HepG2 (cell line): ENCODE measurements around the gene FIBP. TPM values are rescaled to one million over a fixed set of nuclear protein-coding genes. Genes with fewer than 3 reads are reported as not detected.

Experiments
- ATF1 ChIP-seq: IDR thresholded peaks from 2 replicates; pipeline ENCODE4 v1.6.1; 2016; ENCODE audit warnings: mild to moderate bottlenecking, control low read depth
- CEBPB ChIP-seq: IDR thresholded peaks from 2 replicates; pipeline ENCODE4 v1.6.1; 2011; ENCODE audit warnings: low read depth, low read length, improper control_type of control experiment, borderline replicate concordance
- DMAP1 ChIP-seq: IDR thresholded peaks from 2 replicates; pipeline ENCODE4 v1.6.1; 2016
- ELF3 ChIP-seq: IDR thresholded peaks from 2 replicates; pipeline ENCODE4 v1.6.1; 2016; ENCODE audit warnings: missing genetic modification reagents, missing compliant biosample characterization
- MAFG ChIP-seq: sonication (generic); formaldehyde crosslinking; IDR thresholded peaks from 2 replicates; pipeline ENCODE4 v1.5.1; 2020; ENCODE audit warnings: mild to moderate bottlenecking, missing genetic modification reagents
- MAFK ChIP-seq, 2 experiments: IDR thresholded peaks in 1 of 2; conservative IDR thresholded peaks in 1 of 2; 2 replicates each; pipeline ENCODE4 v1.6.1; 2011; ENCODE audit warnings: improper control_type of control experiment in 2 of 2, low read length in 2 of 2
- MTERF4 ChIP-seq: sonication (generic); formaldehyde crosslinking; IDR thresholded peaks from 2 replicates; pipeline ENCODE4 v1.8.0; 2023; ENCODE audit warnings: mild to moderate bottlenecking, missing genetic modification reagents
- NFRKB ChIP-seq: fragments of 450-650 bp; IDR thresholded peaks from 2 replicates; pipeline ENCODE4 v1.6.1; 2017
- NR3C1 ChIP-seq: sonication (generic); formaldehyde crosslinking; IDR thresholded peaks from 2 replicates; pipeline ENCODE4 v1.4.0; 2020; ENCODE audit warnings: missing genetic modification reagents
- PHF21A ChIP-seq: sonication (generic); formaldehyde crosslinking; IDR thresholded peaks from 2 replicates; pipeline ENCODE4 v1.5.0; 2020; ENCODE audit warnings: mild to moderate bottlenecking, missing genetic modification reagents
- SALL2 ChIP-seq: sonication (generic); formaldehyde crosslinking; IDR thresholded peaks from 2 replicates; pipeline ENCODE4 v1.8.1; 2023; ENCODE audit warnings: mild to moderate bottlenecking, missing genetic modification reagents, inconsistent platforms
- SP1 ChIP-seq, 2 experiments: fragments of 450-650 bp in 1 of 2; sonication (generic) in 1 of 2; formaldehyde crosslinking in 1 of 2; IDR thresholded peaks; 2 replicates each; pipeline versions ENCODE4 v1.4.0 to v1.6.1; 2016 to 2020; ENCODE audit warnings: missing genetic modification reagents in 1 of 2
- TAF1 ChIP-seq: sonication (generic); formaldehyde crosslinking; IDR thresholded peaks from 2 replicates; pipeline ENCODE4 v1.4.0; 2020; ENCODE audit warnings: missing genetic modification reagents
- TGIF2 ChIP-seq: IDR thresholded peaks from 2 replicates; pipeline ENCODE4 v1.6.1; 2016; ENCODE audit warnings: control low read depth, missing compliant biosample characterization
- ZBTB7B ChIP-seq: sonication (generic); formaldehyde crosslinking; IDR thresholded peaks from 2 replicates; pipeline ENCODE4 v1.4.0; 2020; ENCODE audit warnings: missing genetic modification reagents
- ZBTB8A ChIP-seq: sonication (generic); formaldehyde crosslinking; IDR thresholded peaks from 2 replicates; pipeline ENCODE4 v1.4.0; 2020; ENCODE audit warnings: mild to moderate bottlenecking, low read depth, missing genetic modification reagents, borderline replicate concordance
- ZNF225 ChIP-seq: sonication (generic); formaldehyde crosslinking; IDR thresholded peaks from 2 replicates; pipeline ENCODE4 v1.4.0; 2020; ENCODE audit warnings: mild to moderate bottlenecking, missing genetic modification reagents
- ZNF251 ChIP-seq: sonication (generic); formaldehyde crosslinking; IDR thresholded peaks from 2 replicates; pipeline ENCODE4 v1.9.0; 2021; ENCODE audit warnings: mild to moderate bottlenecking, missing genetic modification reagents
- ZNF44 ChIP-seq: sonication (generic); formaldehyde crosslinking; IDR thresholded peaks from 2 replicates; pipeline ENCODE4 v1.5.1; 2020; ENCODE audit warnings: mild to moderate bottlenecking, missing genetic modification reagents
- ZNF503 ChIP-seq: sonication (generic); formaldehyde crosslinking; IDR thresholded peaks from 2 replicates; pipeline ENCODE4 v1.4.0; 2020; ENCODE audit warnings: missing genetic modification reagents
- ZNF557 ChIP-seq: sonication (generic); formaldehyde crosslinking; IDR thresholded peaks from 2 replicates; pipeline ENCODE4 v1.4.0; 2020; ENCODE audit warnings: missing genetic modification reagents
- ZNF776 ChIP-seq: sonication (generic); formaldehyde crosslinking; IDR thresholded peaks from 2 replicates; pipeline ENCODE4 v1.4.0; 2020; ENCODE audit warnings: mild to moderate bottlenecking, missing genetic modification reagents
- ZNF782 ChIP-seq: sonication (generic); formaldehyde crosslinking; IDR thresholded peaks from 2 replicates; pipeline ENCODE4 v1.4.0; 2020; ENCODE audit warnings: missing genetic modification reagents, mild to moderate bottlenecking, borderline replicate concordance
- polyA plus RNA-seq, 8 experiments: library from polyadenylated mRNA; depleted of rRNA in 3 of 8; stranded (reverse) in 7 of 8; unstranded in 1 of 8; fragments of >200 nt; fragmentation: Illumina TruSeq in 4 of 8; extraction: Trizol in 4 of 8; gene quantifications; 2 replicates each; pipeline versions ENCODE4 v1.2.1 to v1.2.3, GENCODE V29; 2011 to 2016; ENCODE audit warnings: low read depth in 4 of 8, missing spikeins in 1 of 8, mixed read lengths in 1 of 8; ENCODE audit not compliant: insufficient read depth in 1 of 8
- total RNA-seq, 5 experiments: library from RNA; depleted of rRNA; stranded (reverse); fragments of >200 nt; fragmentation: Illumina TruSeq; extraction: Trizol; gene quantifications; 2 replicates each; pipeline ENCODE4 v1.2.3, GENCODE V29; 2016; ENCODE audit warnings: low read depth in 1 of 5
- TF ChIP-seq, protein P1 (sequence below): sonication (generic); formaldehyde crosslinking; IDR thresholded peaks from 2 replicates; pipeline ENCODE4 v1.4.0; 2020; ENCODE audit warnings: missing genetic modification reagents, mild to moderate bottlenecking, borderline replicate concordance
- TF ChIP-seq, protein P2 (sequence below): sonication (generic); formaldehyde crosslinking; IDR thresholded peaks from 2 replicates; pipeline ENCODE4 v1.4.0; 2020; ENCODE audit warnings: mild to moderate bottlenecking, missing genetic modification reagents

FIBP gene
- total and polyA plus RNA-seq, 2 of the 13 experiments (the other 11 are each of a cell fraction or from before 2014, with no cell fraction given), result 42.9 to 62.1 TPM

- TF ChIP-seq ZNF225 (CRISPR knock-in tag), result peak; percentile 63; the same call in 1 of the 2 replicates
- TF ChIP-seq, protein P1, sequence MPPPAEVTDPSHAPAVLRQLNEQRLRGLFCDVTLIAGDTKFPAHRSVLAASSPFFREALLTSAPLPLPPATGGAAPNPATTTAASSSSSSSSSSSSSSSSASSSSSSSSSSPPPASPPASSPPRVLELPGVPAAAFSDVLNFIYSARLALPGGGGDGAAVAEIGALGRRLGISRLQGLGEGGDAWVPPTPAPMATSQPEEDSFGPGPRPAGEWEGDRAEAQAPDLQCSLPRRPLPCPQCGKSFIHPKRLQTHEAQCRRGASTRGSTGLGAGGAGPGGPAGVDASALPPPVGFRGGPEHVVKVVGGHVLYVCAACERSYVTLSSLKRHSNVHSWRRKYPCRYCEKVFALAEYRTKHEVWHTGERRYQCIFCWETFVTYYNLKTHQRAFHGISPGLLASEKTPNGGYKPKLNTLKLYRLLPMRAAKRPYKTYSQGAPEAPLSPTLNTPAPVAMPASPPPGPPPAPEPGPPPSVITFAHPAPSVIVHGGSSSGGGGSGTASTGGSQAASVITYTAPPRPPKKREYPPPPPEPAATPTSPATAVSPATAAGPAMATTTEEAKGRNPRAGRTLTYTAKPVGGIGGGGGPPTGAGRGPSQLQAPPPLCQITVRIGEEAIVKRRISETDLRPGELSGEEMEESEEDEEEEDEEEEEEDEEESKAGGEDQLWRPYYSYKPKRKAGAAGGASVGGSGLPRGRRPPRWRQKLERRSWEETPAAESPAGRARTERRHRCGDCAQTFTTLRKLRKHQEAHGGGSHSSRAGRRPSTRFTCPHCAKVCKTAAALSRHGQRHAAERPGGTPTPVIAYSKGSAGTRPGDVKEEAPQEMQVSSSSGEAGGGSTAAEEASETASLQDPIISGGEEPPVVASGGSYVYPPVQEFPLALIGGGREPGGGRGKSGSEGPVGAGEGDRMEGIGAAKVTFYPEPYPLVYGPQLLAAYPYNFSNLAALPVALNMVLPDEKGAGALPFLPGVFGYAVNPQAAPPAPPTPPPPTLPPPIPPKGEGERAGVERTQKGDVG (CRISPR knock-in tag), result no peak
- no peak for TF ChIP-seq ZNF44
- TF ChIP-seq ZNF557 (CRISPR knock-in tag), result peak; percentile 63; the same call in 1 of the 2 replicates
- no peak for TF ChIP-seq CEBPB
- TF ChIP-seq ZNF503 (CRISPR knock-in tag), result peak; percentile 88
- TF ChIP-seq SP1 (IDR thresholded peaks at IDR 0.05), result no peak
- TF ChIP-seq SP1 (CRISPR knock-in tag; IDR thresholded peaks at IDR 0.05), result peak; percentile 99
- TF ChIP-seq ZNF251, result no peak
- TF ChIP-seq NR3C1 (CRISPR knock-in tag), result no peak
- peak; percentile 92; the same call in 1 of the 2 replicates for TF ChIP-seq MTERF4 (CRISPR knock-in tag)
- peak; percentile 30; the same call in 1 of the 2 replicates for TF ChIP-seq PHF21A
- TF ChIP-seq MAFG, result 0 out of 2 replicates have a peak, but pooled peaks have one; percentile 42
- TF ChIP-seq MAFK (conservative IDR thresholded peaks at IDR 0.05 in 1 of 2, IDR thresholded peaks at IDR 0.05 in 1 of 2; ENCODE audit: low read length in 2 of 2), result no peak
- peak; percentile 29; the same call in 1 of the 2 replicates for TF ChIP-seq TAF1 (CRISPR knock-in tag)
- peak; percentile 85 for TF ChIP-seq ZNF776
- TF ChIP-seq ATF1 (CRISPR knock-in tag), result no peak
- TF ChIP-seq, protein P2, sequence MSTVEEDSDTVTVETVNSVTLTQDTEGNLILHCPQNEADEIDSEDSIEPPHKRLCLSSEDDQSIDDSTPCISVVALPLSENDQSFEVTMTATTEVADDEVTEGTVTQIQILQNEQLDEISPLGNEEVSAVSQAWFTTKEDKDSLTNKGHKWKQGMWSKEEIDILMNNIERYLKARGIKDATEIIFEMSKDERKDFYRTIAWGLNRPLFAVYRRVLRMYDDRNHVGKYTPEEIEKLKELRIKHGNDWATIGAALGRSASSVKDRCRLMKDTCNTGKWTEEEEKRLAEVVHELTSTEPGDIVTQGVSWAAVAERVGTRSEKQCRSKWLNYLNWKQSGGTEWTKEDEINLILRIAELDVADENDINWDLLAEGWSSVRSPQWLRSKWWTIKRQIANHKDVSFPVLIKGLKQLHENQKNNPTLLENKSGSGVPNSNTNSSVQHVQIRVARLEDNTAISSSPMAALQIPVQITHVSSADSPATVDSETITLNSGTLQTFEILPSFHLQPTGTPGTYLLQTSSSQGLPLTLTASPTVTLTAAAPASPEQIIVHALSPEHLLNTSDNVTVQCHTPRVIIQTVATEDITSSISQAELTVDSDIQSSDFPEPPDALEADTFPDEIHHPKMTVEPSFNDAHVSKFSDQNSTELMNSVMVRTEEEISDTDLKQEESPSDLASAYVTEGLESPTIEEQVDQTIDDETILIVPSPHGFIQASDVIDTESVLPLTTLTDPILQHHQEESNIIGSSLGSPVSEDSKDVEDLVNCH (CRISPR knock-in tag), result no peak
- no peak for TF ChIP-seq ZBTB8A (CRISPR knock-in tag)
- TF ChIP-seq DMAP1 (CRISPR knock-in tag), result no peak
- TF ChIP-seq NFRKB, result no peak
- TF ChIP-seq TGIF2 (CRISPR knock-in tag), result peak; percentile 83; the same call in 1 of the 2 replicates
- TF ChIP-seq SALL2 (CRISPR knock-in tag), result peak; percentile 89
- peak; percentile 77 for TF ChIP-seq ELF3 (CRISPR knock-in tag)
- TF ChIP-seq ZNF782, result peak; percentile 68; the same call in 1 of the 2 replicates
- peak; percentile 87 for TF ChIP-seq ZBTB7B (CRISPR knock-in tag)
Measured at GRCh38 chr11:65919141-65919572, 30.9 kb upstream of the FIBP start, which contains the start of gene DRAP1 (continued).
